HG02759 (cell line): ENCODE measurements around the gene CDKN1A.
"Not testable (repeated sequence)": the region's sequence is repeated elsewhere in the genome, so short reads cannot be mapped to it uniquely, and the experiment has no call there.

ENCODE experiments used
- ATAC-seq: cut with Tn5 transposase; IDR thresholded peaks from one replicate; pipeline ENCODE4 v1.9.1; 2021; ENCODE audit warnings: mild to moderate bottlenecking, moderate library complexity; ENCODE audit not compliant: unreplicated experiment

CDKN1A gene

DNA sequence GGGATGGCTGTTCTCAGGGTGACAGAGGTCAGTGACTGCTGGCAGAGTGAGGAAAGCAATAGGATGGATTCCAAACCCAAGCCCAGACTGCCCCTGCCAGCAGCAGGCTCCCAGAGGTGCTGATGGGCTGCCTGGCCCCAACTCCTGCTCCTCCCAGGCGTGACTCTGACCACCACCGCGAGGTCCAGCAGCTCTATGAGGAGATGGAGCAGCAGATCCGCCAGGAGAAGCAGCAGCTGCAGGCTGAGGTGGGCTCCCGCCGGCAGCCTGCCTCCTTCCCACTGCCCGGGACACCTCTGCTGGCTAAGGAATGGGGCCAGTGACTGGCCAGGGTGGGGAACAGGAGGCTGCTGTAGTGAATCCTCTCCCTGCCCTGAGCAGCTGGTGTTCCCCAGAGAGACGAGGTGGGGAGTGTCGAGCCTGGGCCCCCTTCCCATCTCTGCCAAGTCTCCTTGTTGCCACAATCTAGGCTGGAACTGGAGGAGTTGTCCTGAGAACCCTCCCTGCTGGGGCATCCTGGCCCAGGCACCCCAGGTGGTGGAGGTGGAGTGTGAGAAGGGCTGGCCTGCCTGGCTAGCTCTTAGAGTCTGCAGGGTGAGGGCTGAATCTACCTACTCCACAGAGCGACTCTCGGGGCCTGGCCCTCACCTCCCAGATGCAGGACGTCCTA, 39.5 kb downstream of the CDKN1A start:
- no peak for ATAC-seq

DNA sequence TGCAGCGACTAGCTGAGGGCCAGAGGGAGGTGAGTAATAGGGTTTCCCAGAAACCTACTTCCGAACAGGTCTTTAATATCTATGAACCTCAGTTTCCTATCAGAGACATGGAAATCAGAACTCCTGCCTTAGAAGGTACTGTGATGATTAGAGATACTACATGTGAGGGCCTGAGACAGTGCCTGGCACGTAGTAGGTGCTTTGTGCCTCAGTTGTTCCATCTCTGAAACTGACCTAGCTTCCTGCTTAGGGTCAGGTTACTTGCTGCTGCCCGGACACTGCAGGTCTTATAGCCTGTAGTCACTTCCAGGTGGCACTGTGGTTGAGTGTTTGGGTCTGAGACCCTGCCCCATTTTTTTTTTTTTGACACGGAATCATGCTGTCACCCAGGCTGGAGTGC, 40.0 kb downstream of the CDKN1A start:
- ATAC-seq: no peak

DNA sequence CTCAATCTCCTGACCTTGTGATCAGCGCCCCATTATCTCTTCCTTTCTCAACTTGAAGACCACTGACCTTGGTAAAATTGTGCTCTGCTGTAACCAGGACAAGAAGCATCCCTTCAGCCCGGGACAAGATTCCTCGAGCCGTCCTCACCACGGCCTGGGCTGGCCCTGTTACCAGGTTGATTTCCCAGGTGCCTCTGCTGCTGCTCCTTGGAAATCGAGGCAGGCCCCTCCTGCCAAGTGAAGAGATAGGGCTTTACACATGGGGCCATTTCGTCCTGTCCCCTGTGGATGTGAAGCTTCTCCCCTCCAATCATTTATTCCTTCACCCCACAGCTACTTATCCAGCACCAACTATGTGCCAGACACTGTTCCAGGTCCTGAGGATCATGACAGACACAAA, 40.6 kb downstream of the CDKN1A start:
- ATAC-seq: no peak

DNA sequence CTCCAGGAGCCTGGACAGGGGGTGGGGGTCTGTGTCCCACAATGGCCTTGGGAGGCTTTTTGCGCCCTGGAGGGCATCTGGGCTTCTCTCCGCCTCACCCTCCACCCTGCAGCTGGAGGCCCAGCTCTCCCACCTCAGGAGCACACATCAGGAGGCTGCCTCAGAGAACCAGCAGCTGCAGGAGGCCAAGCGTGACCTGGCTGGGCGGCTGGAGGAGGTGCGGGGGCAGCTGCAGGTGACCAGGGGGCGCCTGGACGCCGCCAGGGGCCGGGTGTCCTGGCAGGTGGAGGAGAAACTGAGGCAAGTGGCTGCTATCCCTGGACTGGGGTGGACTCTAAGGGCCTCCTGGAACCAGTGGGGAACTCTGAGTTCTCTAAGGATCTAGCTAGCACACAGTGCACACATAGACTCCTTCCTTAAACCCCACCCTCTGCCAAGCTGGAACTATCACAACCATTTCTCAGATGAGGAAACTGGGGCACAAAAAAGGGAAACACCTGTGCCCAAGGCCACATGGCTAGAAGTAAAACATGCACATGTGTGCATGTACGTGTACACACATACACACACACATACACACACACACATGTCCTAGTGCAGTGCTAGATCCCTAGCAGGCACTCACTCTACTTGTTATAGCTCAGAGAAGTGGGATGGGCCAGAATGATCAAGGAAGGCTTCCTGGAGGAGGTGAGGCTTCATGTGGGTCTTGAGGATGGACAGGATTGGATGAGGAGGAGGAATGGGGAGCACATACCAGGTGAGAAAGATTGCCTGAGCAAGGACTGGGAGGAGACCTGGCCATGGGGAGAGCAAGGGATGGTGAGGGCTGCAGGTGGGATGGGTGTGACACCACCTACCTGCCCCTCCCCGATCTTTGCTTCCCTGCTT, 42.0 kb downstream of the CDKN1A start:
- ATAC-seq: no peak

DNA sequence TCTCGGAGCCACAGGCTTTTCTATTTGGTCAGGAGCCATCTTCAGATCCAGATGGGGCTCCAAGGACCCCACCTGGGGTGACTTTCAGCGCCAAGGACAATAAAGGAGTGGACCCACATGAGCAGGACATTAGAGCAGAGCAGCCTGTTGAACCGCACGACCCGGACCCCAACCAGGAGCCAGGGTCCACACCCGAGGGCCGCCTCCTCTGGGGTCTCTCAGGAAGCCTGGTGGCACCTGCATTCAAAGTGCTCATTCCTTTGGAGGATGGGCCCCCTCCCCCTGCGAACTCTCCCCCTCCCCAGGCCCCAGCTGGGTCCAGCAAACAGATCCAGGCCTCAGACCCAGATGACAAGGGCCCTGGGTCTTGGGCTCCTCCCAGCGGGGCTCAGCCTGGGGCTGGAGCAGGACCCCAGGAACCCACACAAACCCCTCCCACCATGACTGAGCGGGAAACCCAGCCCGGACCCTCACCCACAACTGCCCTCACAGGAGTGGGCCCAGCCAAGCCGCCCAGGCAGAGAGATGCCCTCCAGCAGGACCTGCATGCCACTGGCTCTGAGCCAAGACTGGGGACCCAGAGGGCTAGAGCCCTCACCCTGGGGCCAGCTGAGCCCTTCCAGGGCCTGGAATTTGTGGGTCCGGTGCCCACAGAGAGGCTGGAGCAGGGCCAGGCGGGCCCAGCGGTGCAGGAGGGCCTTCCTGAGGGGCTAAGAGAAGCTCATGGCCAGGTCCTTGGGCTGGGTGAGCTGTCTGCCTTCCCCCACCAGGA, 43.0 kb downstream of the CDKN1A start:
- no peak for ATAC-seq

DNA sequence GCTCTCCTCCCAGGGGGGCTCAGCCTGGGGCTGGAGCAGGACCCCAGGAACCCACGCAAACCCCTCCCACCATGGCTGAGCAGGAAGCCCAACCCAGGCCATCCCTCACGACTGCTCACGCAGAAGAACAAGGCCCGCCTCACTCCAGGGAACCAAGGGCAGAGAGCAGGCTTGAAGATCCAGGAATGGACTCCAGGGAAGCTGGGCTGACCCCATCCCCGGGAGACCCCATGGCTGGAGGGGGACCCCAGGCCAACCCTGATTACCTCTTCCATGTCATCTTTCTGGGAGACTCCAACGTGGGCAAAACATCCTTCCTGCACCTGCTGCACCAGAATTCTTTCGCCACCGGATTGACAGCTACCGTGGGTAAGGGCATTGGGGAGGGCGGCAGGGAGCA, 43.9 kb downstream of the CDKN1A start:
- no peak for ATAC-seq

DNA sequence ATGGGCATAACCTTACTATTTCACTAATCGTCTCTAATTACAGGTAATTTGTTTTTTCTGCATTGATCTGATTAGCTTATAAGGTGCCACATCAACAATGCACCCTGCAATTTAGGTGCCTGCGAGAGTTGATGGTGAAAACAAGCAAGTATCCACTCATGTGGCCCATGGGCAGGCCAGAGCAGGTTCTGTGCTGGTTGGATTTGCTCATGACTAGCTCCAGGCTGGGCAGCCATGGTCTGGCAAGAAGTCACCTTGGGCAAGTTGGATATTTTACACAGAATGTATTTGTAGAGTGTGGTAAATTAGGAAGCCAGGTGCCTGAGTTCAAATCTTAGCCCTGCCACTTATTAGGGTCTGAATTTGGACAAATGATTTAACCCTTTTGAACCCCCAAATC, 44.4 kb downstream of the CDKN1A start:
- no peak for ATAC-seq

DNA sequence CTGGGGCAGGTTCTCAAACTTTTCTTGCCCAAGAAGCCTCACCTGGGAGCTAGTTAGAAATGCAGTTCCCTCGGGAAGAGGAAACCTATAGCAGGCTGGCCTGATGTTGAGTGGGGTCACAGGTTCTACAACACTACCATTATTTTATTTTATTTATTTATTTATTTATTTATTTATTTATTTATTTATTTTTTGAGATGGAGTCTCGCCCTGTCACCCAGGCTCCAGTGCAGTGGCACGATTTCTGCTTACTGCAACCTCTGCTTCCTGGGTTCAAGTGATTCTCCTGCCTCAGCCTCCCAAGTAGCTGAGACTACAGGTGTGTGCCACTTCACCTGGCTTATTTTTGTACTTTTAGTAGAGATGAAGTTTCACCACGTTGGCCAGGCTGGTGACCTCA, 45.5 kb downstream of the CDKN1A start:
- not testable (repeated sequence) for ATAC-seq

DNA sequence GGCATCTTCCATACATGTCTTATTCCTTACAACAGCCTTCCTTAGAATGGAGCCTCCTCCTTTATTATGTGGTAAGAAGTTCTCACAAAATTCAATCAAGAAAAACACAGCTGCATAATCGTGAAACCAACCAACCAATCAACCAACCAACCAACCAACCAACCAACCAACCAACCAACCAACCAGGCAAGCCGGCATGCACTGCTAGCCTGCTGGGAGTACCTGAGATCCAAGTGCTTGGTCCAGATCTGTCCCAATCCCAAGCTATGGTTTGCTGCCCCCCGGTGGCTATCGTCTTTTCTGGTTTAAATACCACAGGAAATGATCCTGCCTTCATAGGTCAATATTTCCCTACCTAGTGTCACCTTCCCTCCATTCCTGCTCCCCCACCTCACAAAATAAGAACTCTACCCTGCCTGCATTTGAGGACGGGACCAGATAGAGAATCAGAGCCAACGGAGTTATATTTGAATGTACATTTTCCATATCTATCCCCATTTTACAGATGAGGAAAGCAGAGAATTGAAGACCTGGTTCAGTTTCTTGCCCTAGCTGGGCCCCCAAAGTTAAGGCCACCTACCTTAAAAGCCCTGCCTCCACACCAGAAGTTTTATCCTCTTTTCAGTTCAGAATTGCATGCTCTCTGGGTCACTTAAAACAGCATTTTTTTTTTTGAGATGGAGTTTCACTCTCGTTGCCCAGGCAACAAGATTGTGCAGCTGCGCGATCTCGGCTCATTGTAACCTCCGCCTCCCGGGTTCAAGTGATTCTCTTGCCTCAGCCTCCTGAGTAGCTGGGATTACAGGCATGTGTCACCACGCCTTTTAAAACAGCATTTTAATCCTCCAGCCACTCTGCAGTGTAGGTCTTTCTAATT, 46.2 kb downstream of the CDKN1A start:
- no peak for ATAC-seq

DNA sequence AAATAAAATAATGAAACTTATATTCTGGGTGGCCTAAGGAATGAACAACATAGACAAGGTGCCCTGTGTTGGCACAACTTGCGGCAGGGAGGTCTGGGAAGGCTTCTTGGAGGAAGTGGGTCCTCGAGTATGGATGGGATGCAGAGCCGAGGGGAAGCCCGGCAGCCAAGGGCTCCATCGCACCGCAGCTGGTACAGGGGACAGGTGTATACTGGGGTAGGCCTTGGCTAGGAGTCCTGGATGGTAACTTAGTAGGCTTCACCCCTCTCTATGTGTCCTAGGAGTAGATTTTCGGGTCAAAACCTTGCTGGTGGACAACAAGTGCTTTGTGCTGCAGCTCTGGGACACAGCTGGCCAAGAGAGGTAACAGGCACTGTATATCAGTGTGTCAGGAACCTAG, 47.1 kb downstream of the CDKN1A start:
- no peak for ATAC-seq

DNA sequence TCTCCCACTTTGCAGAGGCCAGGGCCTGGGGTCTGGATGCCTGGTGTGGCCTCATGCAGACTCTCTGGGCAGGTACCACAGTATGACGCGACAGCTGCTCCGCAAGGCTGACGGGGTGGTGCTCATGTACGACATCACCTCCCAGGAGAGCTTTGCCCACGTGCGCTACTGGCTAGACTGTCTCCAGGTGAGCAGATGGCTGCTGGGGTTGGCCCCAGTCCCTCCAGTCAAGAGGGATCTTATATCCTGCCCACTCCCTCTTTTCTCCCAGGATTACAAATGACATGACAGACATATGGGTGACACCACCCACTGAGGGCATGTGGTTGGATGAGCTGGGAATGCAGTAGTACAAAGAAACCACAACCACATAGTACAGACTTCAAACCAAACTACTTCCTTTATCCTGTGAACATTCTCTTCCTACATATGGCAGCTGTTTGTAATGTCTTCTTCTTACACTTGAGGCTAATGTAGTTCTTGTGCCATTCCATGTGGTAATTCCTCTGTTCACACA, 49.0 kb downstream of the CDKN1A start:
- no peak for ATAC-seq

DNA sequence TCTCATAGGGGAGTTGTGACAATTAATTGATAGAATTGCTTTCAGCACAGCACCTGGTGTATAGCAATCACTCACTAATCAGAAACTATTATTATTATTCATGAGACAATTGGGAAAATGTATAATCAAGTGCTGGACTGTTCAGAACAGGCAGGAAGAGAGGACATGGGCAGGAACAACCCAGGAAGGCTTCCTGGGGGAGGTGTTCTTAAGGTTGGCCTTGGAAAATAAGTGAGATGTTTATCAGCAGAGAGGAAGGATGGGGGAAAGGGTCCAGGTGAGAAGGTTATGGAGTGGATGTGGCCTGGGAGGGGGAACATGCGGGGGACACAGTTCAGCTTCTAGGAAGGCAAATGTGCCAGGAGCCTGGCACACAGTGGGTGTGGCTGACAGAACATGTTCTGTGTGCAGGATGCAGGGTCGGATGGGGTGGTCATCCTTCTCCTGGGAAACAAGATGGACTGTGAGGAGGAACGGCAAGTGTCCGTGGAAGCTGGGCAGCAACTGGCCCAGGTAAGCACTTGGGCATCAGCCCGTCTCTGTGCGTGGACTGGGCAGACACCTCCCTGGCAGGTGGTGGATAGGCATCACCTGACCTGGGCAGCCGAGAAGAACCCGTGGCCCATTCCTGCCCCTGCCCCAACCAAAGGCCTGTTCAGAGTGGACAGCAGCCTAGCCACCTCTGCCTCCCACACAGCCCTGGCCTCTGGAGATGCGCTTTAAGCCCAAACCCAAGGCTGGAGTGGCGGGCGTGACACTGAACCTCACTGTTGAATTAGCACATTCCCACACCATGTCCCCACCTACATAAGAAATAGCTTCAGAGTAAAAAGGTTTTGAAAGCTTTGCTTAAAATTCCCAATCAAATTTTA, 50.0 kb downstream of the CDKN1A start:
- no peak for ATAC-seq

DNA sequence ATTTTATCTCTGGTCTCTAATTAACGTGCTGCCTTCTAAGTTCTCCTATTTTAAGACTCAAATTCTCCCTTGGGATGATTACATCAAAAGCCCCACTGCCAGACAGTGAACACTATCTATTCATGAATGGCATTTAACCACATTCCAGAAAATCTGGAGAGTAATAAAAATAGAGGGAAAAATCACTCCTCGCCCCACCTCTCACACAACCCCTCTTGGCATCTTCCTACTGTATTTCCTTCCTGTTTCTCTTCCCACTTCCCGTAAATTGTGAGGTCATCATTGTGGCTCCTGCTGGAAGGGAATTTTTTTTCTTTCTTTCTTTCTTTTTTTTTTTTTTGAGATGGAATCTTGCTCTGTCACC, 50.6 kb downstream of the CDKN1A start:
- no peak for ATAC-seq

DNA sequence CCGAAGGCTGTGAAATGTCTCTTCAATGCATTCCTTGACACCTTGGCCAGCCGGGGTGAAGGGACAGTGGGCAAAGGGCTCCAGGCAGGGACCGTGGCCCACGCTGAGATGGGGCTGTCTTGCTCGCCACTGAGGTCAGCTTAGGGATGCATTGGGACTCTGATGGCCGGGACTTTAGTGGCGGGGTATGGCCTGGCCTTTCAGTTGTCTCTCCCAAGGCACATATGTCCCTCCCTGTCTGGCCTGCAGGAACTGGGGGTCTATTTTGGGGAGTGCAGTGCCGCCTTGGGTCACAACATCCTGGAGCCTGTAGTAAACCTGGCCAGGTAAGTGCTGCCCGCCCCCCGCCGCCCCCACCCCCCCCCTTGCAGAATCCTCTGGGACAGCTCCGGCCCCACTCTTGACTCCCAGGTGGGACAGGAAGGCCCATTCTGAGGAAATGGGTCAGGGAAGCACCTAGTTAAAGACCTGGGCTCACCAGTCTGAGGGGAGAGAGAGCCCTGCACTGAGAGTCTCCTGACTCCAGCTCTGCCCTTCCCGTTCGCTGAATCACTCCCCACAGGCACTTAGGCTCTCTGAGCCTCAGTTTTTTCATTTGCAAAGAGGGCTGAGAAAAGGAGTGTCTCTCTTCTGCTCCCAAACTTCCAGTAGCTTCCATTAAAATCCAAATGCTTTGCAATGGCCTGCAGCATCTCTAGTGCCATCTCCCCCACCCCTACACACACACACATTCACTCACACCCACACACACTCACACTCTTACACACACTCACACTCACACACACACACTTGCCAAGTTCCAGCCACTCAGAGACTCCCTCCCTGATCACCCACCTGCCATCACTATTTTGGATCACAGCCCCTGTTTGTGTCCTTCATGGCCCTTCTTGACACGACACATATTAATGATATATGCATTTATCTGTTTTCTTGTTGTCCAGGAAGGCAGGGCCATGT, 52.2 kb downstream of the CDKN1A start:
- no peak for ATAC-seq

DNA sequence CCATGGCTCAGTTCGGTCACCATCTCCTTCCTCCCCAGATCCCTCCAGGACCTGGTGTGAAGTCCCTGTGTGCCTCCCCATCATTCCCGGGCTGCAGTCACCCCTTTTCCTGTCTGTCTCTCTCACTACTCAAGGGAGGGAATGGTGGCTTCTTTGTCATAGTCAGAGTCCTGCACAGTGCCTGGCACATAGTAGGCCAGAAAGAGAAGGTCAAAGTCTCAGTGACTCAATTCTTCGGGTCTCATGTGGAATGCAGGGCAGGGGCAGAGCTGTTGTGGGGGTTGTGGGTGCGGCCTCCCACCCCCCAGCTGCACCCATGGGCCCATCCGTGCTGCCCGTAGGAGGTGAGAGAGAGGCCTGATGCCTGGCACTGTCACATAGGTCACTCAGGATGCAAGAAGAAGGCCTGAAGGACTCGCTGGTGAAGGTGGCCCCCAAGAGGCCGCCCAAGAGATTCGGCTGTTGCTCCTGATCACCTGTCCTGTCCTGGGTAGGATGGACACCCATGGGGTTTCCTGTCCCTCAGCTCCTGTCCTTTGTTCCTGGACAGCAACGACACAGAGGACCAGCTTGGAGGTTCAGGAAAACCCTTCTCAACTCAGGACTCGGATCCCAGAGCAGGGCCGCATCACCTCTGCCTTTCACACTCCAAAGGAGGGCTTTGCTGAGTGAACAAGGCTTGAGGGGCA, 53.3 kb downstream of the CDKN1A start:
- ATAC-seq: no peak

DNA sequence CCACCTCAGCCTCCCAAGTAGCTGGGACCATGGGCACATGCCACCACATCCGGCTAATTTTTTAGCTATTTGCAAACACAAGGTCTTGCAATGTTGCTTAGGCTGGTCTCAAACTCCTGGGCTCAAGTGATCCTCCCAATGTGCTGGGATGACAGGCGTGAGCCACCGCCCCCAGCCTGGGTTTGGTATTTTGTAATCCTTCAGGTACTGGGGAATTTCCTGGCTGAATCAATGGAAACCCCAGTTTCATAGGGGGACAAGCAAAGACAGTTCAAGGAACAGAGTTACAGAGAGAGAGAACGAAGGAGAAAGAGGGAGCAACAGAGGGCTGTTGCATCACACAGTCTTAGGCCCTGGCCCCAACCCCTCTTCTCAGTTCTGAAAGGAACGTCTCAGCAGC, 54.8 kb downstream of the CDKN1A start:
- no peak for ATAC-seq

DNA sequence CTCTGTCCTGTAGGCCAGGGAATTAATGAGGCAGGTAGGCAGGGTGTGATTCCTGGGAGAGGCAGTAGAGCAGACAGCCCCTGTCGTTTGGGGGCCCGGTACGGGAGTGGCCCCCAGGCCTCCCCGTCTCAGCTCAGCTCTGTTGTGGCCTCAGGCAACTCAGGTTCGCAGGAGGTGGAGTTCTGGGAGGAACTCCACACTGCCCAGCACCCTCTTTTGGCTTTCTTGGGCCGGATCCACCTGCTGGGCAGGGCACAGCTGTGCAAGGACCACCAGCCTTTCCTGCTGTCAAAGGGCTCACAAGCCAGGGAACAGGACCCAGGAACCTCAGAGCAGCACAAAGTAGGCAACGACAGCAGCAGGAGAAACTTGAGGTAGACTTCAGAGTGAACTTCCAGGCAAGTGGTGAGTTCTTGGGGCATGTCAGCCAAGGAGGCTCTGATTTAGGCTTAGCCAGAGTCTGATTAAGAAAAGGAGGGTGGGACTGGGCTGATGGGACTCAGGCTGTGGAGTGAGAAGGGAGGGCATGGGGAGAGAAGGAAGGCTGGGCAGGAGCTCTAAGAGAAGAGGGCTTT, 56.1 kb downstream of the CDKN1A start:
- ATAC-seq: no peak
